GM12878 (cell line): ENCODE results near the gene CCDC88C. TPM values are rescaled to one million over a fixed set of nuclear protein-coding genes. Genes with fewer than 3 reads are reported as not detected.

Experiments
- ATAC-seq: fragments of 200-7000 bp; cut with Tn5 transposase; 3 replicates; pipeline ENCODE4 v1.9.1; 2020; ENCODE audit warnings: mild to moderate bottlenecking, moderate library complexity
- BruUV-seq: library from RNA; stranded (reverse); fragments of 400-500 nt; replicated peaks from 2 replicates; lab custom pipeline; 2021; lab: Mats Ljungman, UMichigan
- CTCF ChIA-PET: fragments of 300-600 bp; sonication (Branson Sonifier 250); formaldehyde crosslinking; extraction: SDS; loops from one replicate; lab custom pipeline; 2021; ENCODE audit warnings: inconsistent platforms; lab: Yijun Ruan, JAX
- POLR2A ChIA-PET: fragments of 350-600 bp; formaldehyde crosslinking; extraction: SDS; loops from one replicate; lab custom pipeline; 2021; ENCODE audit warnings: inconsistent platforms; lab: Charles Lee
- RAD21 ChIA-PET: fragments of 300-600 bp; sonication (Branson Sonifier 250); formaldehyde crosslinking; loops from one replicate; lab custom pipeline; 2023; ENCODE audit warnings: antibody characterized with exemption; ENCODE audit not compliant: unreplicated experiment; lab: Charles Lee
- SMC1A ChIA-PET: fragments of 300-600 bp; sonication (Branson Sonifier 250); formaldehyde crosslinking; loops from one replicate; lab custom pipeline; 2023; ENCODE audit not compliant: unreplicated experiment, uncharacterized antibody; lab: Charles Lee
- DNase-seq: peaks from one replicate; pipeline ENCODE4 v3.0.0-alpha.2; 2011; ENCODE audit warnings: low read depth, low spot score
- FAIRE-seq: peaks from 3 replicates; lab custom pipeline; 2011; peaks lifted over from hg19 to GRCh38; lab: Jason Lieb, UNC
- H2AFZ ChIP-seq: 2 replicates; pipeline ENCODE4 v1.6.0; 2011; ENCODE audit warnings: low read depth, low read length, control low read depth; ENCODE audit not compliant: control insufficient read depth
- H3K27ac ChIP-seq: 2 replicates; pipeline ENCODE4 v1.5.1; 2011; ENCODE audit warnings: control low read depth; ENCODE audit not compliant: control insufficient read depth, insufficient read depth
- H3K27me3 ChIP-seq, 2 experiments: replicated peaks in 1 of 2; 2 replicates each; pipeline versions ENCODE4 v1.6.0 to v1.6.1; 2011; ENCODE audit warnings: low read length in 1 of 2; ENCODE audit not compliant: control insufficient read depth in 2 of 2, insufficient read depth in 2 of 2
- H3K36me3 ChIP-seq, 2 experiments: 2 replicates each; pipeline ENCODE4 v1.5.1; 2011; ENCODE audit warnings: low read length in 1 of 2; ENCODE audit not compliant: control insufficient read depth in 2 of 2, insufficient read depth in 2 of 2
- H3K4me1 ChIP-seq: 2 replicates; pipeline ENCODE4 v1.6.1; 2011; ENCODE audit warnings: mild to moderate bottlenecking, low read length, moderate library complexity, mixed read lengths; ENCODE audit not compliant: control insufficient read depth, insufficient read depth
- H3K4me2 ChIP-seq: 2 replicates; pipeline ENCODE4 v1.6.0; 2011; ENCODE audit warnings: control low read depth; ENCODE audit not compliant: control insufficient read depth, insufficient read depth
- H3K4me3 ChIP-seq: fragments of 200-600 bp; sonication (generic); 2 replicates; pipeline ENCODE4 v1.5.1; 2016
- H3K79me2 ChIP-seq: 2 replicates; pipeline ENCODE4 v1.6.0; 2011; ENCODE audit warnings: low read length; ENCODE audit not compliant: control insufficient read depth, insufficient read depth
- H3K9ac ChIP-seq: 2 replicates; pipeline ENCODE4 v1.8.0; 2011; ENCODE audit warnings: low read length, control low read depth, mixed read lengths; ENCODE audit not compliant: control insufficient read depth, insufficient read depth
- H3K9me3 ChIP-seq: replicated peaks from 3 replicates; pipeline ENCODE4 v1.5.1; 2011; ENCODE audit warnings: mild to moderate bottlenecking, low read length; ENCODE audit not compliant: control insufficient read depth, insufficient read depth
- H4K20me1 ChIP-seq: 2 replicates; pipeline ENCODE4 v1.6.0; 2011; ENCODE audit not compliant: control insufficient read depth, insufficient read depth
- ATF2 ChIP-seq: IDR thresholded peaks from 2 replicates; pipeline ENCODE4 v1.6.1; 2012; ENCODE audit warnings: low read length, inconsistent platforms
- BCL11A ChIP-seq: IDR thresholded peaks from 2 replicates; pipeline ENCODE4 v1.6.1; 2011; ENCODE audit warnings: low read depth, low read length
- CREB1 ChIP-seq: IDR thresholded peaks from 2 replicates; pipeline ENCODE4 v1.6.1; 2012; ENCODE audit warnings: low read depth, mild to moderate bottlenecking, inconsistent platforms
- HDAC2 ChIP-seq: fragments of 200-600 bp; sonication (generic); IDR thresholded peaks from 2 replicates; pipeline ENCODE4 v1.6.1; 2017
- HDAC6 ChIP-seq: fragments of 200-600 bp; sonication (generic); IDR thresholded peaks from one replicate; pipeline ENCODE4 v1.8.0; 2017; ENCODE audit warnings: antibody characterized with exemption; ENCODE audit not compliant: unreplicated experiment
- IRF4 ChIP-seq: IDR thresholded peaks from 2 replicates; pipeline ENCODE4 v1.6.1; 2011; ENCODE audit warnings: low read depth, low read length
- LARP7 ChIP-seq: fragments of 450-650 bp; IDR thresholded peaks from 2 replicates; pipeline ENCODE4 v1.6.1; 2017; ENCODE audit warnings: mild to moderate bottlenecking
- NRF1 ChIP-seq: conservative IDR thresholded peaks from 2 replicates; pipeline ENCODE4 v1.6.1; 2011; ENCODE audit warnings: mild to moderate bottlenecking, low read depth, low read length, improper control_type of control experiment
- POLR2AphosphoS5 ChIP-seq: IDR thresholded peaks from 2 replicates; pipeline ENCODE4 v1.6.1; 2011; ENCODE audit warnings: mild to moderate bottlenecking, low read length, inconsistent platforms
- WGBS: methylation state at CpG from one replicate; pipeline ENCODE4 v1.1.6; 2016; ENCODE audit warnings: low lambda C conversion rate; ENCODE audit not compliant: insufficient replicate concordance, insufficient coverage; ENCODE audit errors: missing lambda C conversion rate; 5-methylcytosine and 5-hydroxymethylcytosine counted together
- in situ Hi-C: fragments of 300-500 bp; cut with MboI; formaldehyde crosslinking; loops from 9 replicates; pipeline ENCODE4 v1.14.3; 2018; ENCODE audit warnings: mixed read lengths
- intact Hi-C: fragments of 100-400 bp; cut with micrococcal nuclease; formaldehyde crosslinking; loops from one replicate; pipeline ENCODE4 v1.14.2; 2022; ENCODE audit not compliant: unreplicated experiment
- polyA plus RNA-seq, 11 experiments: library from polyadenylated mRNA; depleted of rRNA in 4 of 11; unstranded in 6 of 11; stranded (reverse) in 5 of 11; fragments of >200 nt; fragmentation: Nextera tagmentation in 4 of 11; fragmentation: Illumina TruSeq in 1 of 11; extraction: Ambion mirVana in 4 of 11; extraction: Trizol in 1 of 11; gene quantifications; 1 replicate in 1 of 11; 2 replicates in 10 of 11; pipeline versions ENCODE4 v1.2.1 to v1.2.3, GENCODE V29; 2011 to 2016; ENCODE audit warnings: inconsistent platforms in 2 of 11, missing spikeins in 2 of 11, low read depth in 1 of 11
- total RNA-seq, 4 experiments: library from RNA; depleted of rRNA in 3 of 4; stranded (reverse); fragments of >200 nt in 3 of 4; fragmentation: Illumina TruSeq in 1 of 4; extraction: Trizol in 1 of 4; gene quantifications; 2 replicates each; pipeline versions ENCODE4 v1.2.1 to v1.2.3, GENCODE V29; 2013 to 2021
- TF ChIP-seq, protein P1 (sequence below): fragments of 450-650 bp; IDR thresholded peaks from 2 replicates; pipeline ENCODE4 v1.6.1; 2017; ENCODE audit warnings: borderline replicate concordance
- TF ChIP-seq, protein P2 (sequence below): fragments of 450-650 bp; IDR thresholded peaks from 2 replicates; pipeline ENCODE4 v1.6.1; 2016; ENCODE audit warnings: mild to moderate bottlenecking, moderate library complexity, borderline replicate concordance

CCDC88C gene
- total and polyA plus RNA-seq, 10 of the 15 experiments (the other 5 are each of a cell fraction or from before 2014, with no cell fraction given) = 4.0 to 79.6 (median 36.6) TPM

DNA sequence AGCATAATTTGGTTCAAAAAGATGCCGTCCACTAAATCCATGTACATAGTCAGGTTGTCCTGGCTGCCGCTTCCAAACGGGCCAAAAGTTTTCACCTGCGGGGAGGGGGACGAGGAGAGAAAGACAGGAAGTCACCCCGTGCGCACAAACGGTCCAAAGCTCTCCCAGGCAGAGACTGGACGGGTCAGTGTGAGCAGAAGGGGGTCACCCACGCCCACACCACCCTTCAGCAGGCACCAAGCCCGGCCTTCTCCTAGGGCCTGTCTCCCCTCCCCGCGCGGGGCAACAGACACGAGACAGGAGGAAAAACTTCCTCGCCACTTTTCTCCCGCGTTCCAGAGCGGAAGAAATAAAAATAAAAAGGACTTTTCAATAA, 888 bp downstream of the CCDC88C start (continued):
- TF ChIP-seq LARP7 (peak; percentile 57; the same call in 1 of the 2 replicates), POLR2AphosphoS5 (peak; percentile 17; the same call in 1 of the 2 replicates)
- TF ChIP-seq, all 136 proteins: peak for 7

DNA sequence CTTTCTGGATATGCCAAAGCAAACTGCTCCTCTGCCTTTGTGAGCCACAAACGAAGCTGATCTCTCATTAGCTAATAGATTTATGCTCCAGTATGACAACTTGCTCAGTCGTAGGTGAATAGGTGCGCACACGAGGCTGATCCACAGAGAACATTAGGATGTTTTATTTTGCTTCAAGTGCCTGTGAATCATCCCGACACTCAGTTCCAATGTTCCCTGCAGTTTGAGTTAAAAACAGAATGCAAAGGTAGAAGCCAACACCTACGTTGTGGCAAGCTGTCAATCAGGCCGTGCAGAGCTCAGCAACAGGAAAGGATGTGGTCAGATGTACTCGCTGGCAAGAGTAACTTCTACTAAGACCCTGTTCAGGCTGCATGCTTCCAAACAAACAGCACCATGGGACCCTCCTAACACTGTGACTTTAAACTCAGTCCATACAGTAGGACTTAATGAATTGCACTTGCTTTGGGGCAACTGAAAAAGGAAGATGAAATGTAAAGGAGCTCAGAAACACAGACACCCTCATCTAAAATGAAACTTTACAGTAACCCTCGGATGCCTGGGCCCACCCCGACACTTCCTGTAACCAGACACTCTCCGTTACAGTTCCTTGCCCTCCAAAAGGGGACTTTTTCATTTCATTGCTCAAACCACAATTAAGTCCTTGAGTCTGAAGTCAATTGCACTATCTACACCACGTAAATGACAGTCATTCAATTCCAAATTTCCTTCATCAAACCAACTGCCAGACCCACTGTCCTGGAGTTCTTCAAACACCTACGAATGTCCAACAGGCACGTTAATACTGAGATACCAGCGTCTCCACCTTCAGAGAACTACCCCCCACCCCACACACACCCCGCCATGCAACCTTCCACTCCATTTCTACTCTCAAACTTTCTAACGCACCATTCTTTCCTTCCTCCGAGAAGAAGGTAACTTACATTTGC, 1.6 kb downstream of the CCDC88C start:
- BruUV-seq = TSS peak; percentile 65
- H3K36me3 ChIP-seq = peaks cover 4 to 18% of the 10 kb centered on the region in 2 experiments; a peak in 2 of 4 replicates
- peak overlapping the region; percentile 100 for H3K27ac ChIP-seq
- H3K4me2 ChIP-seq = peak overlapping the region; percentile 92
- RAD21 ChIA-PET = interaction anchor here (0.6 to 10.0 kb wide), 30 partner anchors 9 to 239 kb away, joined by 3 to 236 read pairs (median 6); no protein-coding TSS in a partner anchor
- peaks cover 67% of the 10 kb centered on the region for H3K79me2 ChIP-seq
- peak overlapping the region; percentile 31 for H2AFZ ChIP-seq
- H3K4me1 ChIP-seq = peaks cover 29% of the 10 kb centered on the region
- peak; percentile 97 for FAIRE-seq
- no peaks in the 10 kb centered on the region for H4K20me1 ChIP-seq
- WGBS = 1% methylated on average over 18 of the region's 18 CpGs
- POLR2A ChIA-PET = interaction anchor here (0.6 to 9.2 kb wide), 18 partner anchors 12 to 173 kb away, joined by 3 to 140 read pairs (median 6); no protein-coding TSS in a partner anchor
- intact Hi-C loops (loop anchor here (1.0 to 5.0 kb wide), 5 partner anchors 43 to 174 kb away; partner anchors contain the start of gene GPR68), in situ Hi-C loops (no loop called here)
- peak overlapping the region; percentile 88 for H3K4me3 ChIP-seq
- CTCF ChIA-PET = interaction anchor here (0.7 to 19.0 kb wide), 16 partner anchors 15 to 227 kb away, joined by 3 to 242 read pairs (median 8); no protein-coding TSS in a partner anchor
- no peaks in the 10 kb centered on the region for H3K27me3 ChIP-seq
- peak; percentile 72 for ATAC-seq
- no peaks in the 10 kb centered on the region for H3K9me3 ChIP-seq
- SMC1A ChIA-PET = interaction anchor here (0.8 to 15.4 kb wide), 20 partner anchors 10 to 239 kb away, joined by 3 to 210 read pairs (median 10); partner anchors contain the start of gene GPR68
- H3K9ac ChIP-seq = peak overlapping the region; percentile 97
- peak; percentile 88 for DNase-seq
- TF ChIP-seq, protein P1, sequence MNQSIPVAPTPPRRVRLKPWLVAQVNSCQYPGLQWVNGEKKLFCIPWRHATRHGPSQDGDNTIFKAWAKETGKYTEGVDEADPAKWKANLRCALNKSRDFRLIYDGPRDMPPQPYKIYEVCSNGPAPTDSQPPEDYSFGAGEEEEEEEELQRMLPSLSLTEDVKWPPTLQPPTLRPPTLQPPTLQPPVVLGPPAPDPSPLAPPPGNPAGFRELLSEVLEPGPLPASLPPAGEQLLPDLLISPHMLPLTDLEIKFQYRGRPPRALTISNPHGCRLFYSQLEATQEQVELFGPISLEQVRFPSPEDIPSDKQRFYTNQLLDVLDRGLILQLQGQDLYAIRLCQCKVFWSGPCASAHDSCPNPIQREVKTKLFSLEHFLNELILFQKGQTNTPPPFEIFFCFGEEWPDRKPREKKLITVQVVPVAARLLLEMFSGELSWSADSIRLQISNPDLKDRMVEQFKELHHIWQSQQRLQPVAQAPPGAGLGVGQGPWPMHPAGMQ = no peak
- peak; percentile 65; the same call in 1 of the 2 replicates for TF ChIP-seq IRF4
- TF ChIP-seq ATF2 = peak; percentile 69
- TF ChIP-seq HDAC6 = no peak
- TF ChIP-seq, protein P2, sequence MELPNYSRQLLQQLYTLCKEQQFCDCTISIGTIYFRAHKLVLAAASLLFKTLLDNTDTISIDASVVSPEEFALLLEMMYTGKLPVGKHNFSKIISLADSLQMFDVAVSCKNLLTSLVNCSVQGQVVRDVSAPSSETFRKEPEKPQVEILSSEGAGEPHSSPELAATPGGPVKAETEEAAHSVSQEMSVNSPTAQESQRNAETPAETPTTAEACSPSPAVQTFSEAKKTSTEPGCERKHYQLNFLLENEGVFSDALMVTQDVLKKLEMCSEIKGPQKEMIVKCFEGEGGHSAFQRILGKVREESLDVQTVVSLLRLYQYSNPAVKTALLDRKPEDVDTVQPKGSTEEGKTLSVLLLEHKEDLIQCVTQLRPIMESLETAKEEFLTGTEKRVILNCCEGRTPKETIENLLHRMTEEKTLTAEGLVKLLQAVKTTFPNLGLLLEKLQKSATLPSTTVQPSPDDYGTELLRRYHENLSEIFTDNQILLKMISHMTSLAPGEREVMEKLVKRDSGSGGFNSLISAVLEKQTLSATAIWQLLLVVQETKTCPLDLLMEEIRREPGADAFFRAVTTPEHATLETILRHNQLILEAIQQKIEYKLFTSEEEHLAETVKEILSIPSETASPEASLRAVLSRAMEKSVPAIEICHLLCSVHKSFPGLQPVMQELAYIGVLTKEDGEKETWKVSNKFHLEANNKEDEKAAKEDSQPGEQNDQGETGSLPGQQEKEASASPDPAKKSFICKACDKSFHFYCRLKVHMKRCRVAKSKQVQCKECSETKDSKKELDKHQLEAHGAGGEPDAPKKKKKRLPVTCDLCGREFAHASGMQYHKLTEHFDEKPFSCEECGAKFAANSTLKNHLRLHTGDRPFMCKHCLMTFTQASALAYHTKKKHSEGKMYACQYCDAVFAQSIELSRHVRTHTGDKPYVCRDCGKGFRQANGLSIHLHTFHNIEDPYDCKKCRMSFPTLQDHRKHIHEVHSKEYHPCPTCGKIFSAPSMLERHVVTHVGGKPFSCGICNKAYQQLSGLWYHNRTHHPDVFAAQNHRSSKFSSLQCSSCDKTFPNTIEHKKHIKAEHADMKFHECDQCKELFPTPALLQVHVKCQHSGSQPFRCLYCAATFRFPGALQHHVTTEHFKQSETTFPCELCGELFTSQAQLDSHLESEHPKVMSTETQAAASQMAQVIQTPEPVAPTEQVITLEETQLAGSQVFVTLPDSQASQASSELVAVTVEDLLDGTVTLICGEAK = peak; percentile 74; the same call in 1 of the 2 replicates
- TF ChIP-seq CREB1 = peak; percentile 36; the same call in 1 of the 2 replicates
- no peak for TF ChIP-seq NRF1
- TF ChIP-seq HDAC2 = no peak
- TF ChIP-seq BCL11A = peak; percentile 64
- TF ChIP-seq POLR2AphosphoS5 = peak; percentile 96
